ENCODE data around the gene PPP1R14C.

The PPP1R14C gene

DNA sequence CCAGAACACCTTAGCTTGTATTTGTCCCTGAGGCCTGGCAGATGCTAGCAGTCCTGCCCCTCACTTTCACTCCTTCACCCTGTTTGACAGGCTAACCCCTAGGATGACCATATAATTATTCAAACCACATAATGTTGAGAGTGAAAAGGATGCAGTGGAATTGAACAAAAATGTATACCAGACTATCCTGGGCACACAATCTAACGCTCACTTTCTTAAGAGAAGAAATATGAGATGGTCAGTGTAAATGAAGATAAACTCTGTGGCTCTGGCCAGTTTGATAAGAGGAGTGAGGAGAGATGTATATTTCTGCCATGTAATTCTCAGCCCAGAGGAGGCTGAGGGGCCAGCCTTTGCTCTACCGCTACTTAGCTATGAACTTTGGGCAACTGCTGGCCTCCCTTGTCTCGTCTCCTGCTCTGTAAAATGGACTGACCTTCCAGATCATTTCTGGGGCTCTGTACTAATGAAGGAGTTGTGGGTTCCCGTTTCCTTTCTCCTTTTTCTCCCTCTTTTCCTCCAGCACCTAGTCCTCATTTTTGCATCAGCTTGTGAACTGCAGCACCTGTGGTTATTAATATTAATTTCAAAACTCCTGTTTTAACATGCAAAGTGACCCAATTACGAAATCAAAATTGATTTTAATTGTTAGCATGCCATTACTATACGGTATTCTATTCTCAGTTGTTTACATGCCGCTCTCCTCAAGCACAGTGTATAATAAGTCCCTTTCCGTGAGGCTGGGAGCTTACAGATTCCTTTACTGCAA, 133.5 kb downstream of the PPP1R14C start:
- peak overlapping the region in 3 of 21 experiments; percentile 6 to 25 (median 24) for H3K27ac ChIP-seq
- H3K4me3 ChIP-seq = no peak overlapping the region

DNA sequence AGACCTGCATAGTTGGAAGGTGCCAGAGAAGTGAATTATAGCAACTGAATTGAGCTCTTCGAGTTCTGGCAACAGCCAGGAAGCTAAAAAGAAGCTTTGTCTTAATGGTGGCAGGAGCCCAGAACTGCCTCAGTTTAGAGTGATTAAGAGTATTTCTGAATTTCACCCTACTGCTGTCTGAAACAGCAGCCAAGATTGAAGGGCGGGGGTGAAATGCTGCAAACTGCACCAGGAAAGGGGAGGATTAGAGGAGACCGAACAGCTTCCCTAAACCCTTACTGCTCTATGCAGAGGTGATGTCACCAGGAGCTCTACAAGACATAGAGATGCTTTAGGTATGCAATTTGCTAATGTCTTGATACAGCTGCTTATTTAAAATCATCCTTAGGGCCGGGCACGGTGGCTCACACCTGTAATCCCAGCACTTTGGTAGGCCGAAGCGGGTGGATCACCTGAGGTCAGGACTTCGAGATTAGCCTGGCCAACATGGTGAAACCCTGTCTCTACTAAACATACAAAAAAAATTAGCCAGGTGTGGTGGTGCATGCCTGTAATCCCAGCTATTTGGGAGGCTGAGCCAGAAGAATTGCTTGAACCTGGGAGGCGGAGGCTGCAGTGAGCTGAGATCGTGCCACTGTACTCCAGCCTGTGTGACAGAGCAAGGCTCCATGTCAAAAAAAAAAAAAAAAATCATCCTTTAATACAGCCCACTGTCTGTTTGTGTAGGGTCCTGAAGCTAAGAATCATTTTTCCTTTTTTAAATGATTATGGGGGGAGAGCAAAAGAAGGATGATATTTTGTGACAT, 134.3 kb downstream of the PPP1R14C start:
- no peak overlapping the region for H3K4me3 ChIP-seq
- H3K27ac ChIP-seq = peak overlapping the region in 1 of 21 experiments; percentile 24

DNA sequence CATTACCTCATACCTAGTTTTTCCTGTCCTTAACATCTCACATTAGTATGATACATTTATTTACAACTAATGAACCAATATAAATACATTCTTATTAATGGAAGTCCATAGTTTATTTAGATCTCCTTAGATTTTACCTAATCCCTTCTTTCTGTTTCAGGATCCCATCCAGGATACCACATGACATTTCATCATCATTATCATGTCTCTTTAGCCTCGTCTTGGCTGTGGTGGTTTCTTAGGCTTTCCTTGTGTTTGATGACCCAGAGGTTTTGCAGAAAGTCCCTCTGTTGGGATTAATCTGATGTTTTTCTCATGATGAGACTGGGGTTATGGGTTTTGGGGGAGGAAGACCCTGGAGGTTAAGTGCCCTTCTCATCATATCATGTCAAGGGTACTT, 136.7 kb downstream of the PPP1R14C start:
- no peak overlapping the region for H3K27ac ChIP-seq
- no peak overlapping the region for H3K4me3 ChIP-seq

DNA sequence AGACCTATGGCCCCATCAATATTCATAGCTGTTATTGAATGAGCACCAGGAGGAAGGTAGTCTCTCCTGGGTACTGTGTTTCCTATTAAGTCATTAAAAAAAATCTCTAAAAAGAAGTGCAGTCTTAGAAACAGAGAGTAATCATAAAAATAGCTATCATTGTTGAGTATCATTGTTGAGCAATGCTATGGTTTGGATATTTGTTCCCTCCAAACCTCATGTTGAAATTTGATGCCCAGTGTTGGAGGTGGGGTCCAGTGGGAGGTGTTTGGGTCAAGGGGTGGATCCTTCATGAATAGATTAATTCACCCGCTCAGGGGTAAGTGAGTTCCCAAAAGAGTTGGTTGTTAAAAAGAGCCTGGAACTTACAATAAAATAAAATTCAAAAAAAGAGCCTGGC, 137.9 kb downstream of the PPP1R14C start:
- no peak overlapping the region for H3K4me3 ChIP-seq
- H3K27ac ChIP-seq = no peak overlapping the region

DNA sequence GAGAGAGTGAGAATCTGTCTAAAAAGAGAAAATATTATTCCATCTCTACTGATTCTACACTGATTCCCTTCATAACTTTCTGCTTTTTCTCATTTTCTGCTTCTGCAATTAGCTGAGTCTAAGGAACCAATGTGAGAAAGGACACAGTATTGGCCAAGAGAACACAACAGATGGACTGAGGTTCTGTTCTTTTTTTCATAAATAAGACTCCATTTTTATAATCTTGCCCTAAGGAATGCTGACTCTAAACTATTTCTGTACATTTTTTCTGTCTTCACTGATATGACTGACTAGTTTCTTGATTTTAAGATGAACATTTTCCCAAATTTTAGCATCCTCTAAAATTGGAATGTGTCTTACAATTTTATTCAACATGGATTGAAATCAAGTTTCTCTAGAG, 138.9 kb downstream of the PPP1R14C start:
- H3K4me3 ChIP-seq = no peak overlapping the region
- no peak overlapping the region for H3K27ac ChIP-seq

DNA sequence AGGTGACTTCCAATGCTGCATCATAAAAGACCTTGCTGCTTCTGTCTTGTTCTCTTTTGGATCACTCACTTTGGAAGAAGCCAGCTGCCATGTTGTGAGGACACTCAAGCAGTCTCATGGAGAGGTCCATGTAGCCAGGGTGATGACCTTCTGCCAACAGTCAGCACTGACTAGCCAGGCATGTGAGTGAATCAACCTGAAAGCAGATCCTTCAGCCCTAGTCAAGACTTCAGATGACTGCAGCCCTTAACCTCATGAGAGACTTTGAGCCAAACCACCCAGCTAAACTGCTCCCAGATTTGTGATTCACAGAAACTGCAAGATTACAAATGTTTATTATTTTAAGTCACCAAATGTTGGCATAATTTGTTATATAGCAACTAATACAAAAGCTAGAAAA, 140.0 kb downstream of the PPP1R14C start:
- no peak overlapping the region for H3K27ac ChIP-seq

DNA sequence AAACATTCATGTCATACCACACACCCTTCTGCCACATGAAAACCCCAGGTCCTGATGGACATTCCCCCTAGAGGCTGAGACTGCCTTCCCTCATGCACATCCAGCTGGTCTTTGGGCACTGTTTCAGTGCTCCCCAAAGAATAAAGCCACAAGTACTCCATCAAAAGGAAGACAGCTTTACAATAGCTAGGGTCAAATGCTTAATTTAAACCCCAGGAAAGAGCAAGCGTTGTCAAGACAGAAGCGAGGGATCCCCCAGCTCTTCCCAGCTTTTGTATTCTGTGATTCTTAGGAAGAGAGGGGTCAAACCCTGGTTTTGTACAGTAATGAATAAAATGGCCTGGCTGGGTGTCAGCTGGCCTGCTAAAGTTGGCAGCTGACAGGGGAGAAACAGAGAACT, 143.6 kb downstream of the PPP1R14C start:
- H3K27ac ChIP-seq = no peak overlapping the region

More for the DNA sequence above, 140.0 kb downstream of the PPP1R14C start:
- no peak overlapping the region for H3K4me3 ChIP-seq

DNA sequence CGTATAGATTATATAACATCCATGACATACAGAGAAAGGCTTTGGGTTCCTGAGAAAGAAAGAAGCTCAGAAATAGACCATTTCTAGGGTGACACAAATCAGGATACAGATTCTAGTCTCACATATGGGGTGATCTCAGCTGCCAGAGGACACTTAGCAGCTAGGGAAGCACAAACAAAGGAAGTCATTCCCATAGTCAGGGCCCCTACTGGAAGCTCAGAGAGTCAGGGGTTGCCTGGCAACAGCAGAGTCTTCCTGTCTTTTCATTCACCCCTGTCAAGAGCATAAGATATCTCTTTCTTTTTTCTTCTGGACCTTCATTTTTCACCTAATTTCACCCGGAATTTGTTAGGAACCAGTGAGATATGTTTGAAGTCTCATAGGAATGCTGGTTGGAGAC, 144.1 kb downstream of the PPP1R14C start:
- Histone ChIP-seq H3K4me3 (no peak overlapping the region), H3K27ac (no peak overlapping the region)

More for the DNA sequence above, 143.6 kb downstream of the PPP1R14C start:
- no peak overlapping the region for H3K4me3 ChIP-seq

DNA sequence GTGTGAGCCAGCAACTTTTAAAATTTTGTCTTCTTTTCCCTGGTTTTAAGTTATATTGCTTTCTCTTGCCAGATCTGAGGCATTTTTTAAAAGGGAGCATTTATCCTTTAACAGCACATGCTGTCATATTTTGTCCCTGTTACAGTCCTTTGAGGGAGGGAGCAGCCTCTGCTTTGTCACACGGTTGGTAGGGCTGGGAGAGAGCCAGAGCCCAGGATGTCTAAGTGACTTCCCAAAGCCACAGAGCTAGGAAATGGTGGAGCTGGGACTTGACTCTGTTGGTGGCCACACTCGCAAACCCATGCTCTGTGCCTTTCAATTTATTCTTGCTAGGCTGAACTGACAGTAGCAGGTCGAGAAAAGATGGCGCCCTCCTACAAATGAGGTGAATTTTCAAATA, 145.6 kb downstream of the PPP1R14C start:
- Histone ChIP-seq H3K4me3 (no peak overlapping the region), H3K27ac (no peak overlapping the region)

DNA sequence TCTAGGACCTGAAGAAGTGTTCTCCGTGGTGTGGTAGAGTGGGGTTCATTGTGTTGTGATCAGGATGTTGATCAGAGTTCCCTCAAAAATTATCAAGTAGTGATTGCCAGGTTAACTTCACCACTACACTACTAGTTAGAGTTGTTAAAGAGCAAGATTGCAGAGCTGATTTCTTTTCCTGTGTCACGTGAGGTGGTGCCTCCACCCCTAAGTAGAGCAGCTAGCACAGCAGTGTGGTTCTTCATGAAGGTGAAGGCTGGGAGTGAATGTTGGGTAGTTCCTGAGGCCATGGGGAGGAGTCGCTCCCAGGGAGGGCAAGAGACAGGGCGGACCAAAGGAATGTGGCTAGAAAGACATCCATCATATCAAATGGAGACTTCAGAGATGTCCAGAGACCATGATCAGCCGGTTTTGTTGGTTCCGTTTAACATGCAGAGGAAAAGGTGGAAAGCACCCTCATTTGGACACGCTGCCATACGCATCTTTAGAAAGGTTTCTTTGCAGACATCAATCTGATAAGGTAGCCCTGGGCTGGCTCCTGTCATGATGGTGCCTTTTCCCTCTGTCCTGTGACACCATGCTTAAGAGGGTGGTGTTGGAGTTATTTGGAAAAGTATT, 146.7 kb downstream of the PPP1R14C start:
- Histone ChIP-seq H3K4me3 (no peak overlapping the region), H3K27ac (peak overlapping the region in 7 of 21 experiments; percentile 4 to 61 (median 15))

DNA sequence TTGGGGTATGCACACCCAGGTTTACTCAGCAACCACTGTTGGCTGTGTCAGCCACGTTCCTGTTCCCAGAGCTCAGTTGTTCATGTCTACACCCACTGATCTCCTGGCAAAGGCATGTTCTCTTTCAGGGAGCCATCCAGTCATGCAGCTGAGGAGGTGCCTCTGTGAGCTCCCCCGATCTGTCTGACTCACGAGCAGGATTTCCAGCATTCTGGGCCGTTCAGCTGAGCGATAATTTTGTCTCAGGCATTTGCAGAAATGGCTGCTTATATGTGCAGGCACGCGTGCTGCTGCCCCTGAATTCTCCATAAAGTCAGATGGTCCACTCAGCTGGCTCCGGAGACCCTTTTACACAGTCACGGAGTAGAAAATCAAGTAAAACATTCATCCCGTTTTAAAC, 147.6 kb downstream of the PPP1R14C start:
- H3K4me3 ChIP-seq = no peak overlapping the region
- H3K27ac ChIP-seq = peak overlapping the region in 9 of 21 experiments; percentile 4 to 61 (median 27)

DNA sequence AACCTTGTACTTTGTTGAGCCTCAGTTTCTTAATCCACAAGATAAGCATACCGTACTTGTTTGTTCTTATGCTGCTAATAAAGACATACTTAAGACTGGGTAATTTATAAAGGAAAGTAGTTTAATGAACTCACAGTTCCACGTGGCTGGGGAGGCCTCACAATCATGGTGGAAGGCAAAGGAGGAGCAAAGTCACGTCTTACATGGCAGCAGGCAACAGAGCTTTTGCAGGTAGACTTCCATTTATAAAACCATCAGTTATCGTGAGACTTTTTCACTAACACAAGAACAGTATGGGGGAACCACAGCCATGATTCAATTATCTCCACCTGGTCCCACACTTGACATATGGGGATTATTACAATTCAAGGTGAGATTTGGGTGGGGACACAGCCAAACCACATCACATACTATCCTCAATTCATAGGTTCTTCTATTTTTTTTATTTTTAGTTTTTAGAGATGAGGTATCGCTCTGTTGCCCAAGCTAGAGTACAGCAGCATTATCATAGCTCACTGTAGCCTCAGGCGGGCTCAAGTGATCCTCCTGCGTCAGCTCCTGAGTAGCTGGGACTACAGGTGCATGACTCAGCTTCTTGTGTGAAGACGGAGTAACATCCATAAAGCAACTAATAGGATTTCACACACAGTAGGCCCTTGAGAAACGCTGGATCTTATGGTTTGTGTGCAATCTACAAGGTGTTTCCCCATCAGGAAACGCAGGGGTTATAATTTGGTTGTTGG, 149.3 kb downstream of the PPP1R14C start:
- no peak overlapping the region for H3K4me3 ChIP-seq
- peak overlapping the region in 2 of 21 experiments; percentile 18 to 31 for H3K27ac ChIP-seq

DNA sequence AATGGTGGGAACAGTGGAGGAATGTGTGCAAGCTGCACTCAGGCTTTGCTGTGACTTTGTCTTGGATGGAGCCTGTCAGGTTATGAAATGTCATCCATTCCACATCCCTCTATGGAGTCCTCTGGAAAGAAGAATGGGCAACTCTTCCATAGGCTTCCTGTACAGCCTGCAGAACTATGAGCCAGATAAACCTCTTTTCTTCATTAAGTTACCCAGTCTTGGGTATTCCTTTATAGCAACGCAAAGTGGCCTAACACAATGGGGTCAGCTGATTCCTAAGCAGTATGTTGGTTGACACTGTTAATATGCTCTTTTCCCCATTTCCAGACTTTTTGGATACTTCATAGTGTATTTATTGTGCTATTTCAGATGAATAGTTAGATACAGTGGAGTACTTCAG, 150.2 kb downstream of the PPP1R14C start:
- H3K4me3 ChIP-seq = no peak overlapping the region
- peak overlapping the region in 2 of 21 experiments; percentile 16 to 31 for H3K27ac ChIP-seq

DNA sequence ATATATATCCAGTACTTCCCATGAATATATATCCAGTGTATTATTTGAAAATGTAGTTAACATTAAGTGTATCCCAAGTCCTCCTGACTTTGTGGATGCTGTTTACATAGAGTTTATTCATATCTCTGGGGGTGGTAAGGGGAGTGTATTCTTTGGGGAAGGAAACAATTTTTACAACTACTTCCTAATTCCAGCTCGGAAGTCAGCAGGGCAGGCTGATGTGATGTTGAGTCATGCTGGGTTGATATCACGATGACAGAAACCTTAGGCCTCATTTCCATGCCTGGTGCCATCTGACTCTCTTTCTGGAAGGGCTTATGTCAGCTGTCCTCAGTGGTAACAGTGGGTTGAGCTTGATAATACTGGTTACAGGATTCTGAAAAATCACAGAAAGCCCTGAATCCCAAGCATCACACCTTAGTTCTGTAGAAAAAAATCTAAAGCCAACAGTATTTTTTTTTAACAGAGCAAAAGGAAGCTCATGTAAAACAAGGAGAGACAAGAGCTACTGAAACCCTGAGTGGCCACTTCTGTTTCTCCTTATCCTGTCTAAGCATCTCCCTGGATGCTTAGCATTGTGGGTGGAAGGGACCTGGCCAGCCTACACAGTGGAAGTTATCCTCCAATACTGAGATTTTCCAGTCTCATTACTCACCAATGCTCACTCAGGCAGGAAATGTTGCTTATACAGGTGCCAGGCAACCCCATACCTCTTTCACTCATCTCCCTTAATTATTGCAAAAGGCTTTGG, 150.8 kb downstream of the PPP1R14C start:
- no peak overlapping the region for H3K4me3 ChIP-seq
- H3K27ac ChIP-seq = peak overlapping the region in 7 of 21 experiments; percentile 2 to 44 (median 31)

DNA sequence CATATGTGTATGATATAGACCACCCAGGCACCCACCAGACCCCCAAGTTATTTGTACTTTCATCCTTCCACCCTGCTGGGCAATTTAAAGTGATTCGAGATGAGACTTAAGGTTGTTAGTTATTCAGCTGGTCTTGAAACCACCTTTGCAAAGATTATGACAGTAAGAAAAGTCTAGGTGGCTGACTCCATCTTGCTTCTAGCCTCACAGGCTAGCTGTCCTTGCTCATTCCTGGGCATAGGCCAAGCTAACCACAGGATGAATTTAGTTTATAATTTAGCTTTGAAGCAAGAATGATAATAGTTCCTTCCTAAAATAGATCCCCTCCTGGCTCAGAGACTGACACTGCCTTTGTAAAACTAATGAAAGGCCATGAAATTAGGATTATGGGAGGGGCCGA, 154.0 kb downstream of the PPP1R14C start:
- Histone ChIP-seq H3K4me3 (no peak overlapping the region), H3K27ac (peak overlapping the region in 3 of 21 experiments; percentile 14 to 48 (median 41))

DNA sequence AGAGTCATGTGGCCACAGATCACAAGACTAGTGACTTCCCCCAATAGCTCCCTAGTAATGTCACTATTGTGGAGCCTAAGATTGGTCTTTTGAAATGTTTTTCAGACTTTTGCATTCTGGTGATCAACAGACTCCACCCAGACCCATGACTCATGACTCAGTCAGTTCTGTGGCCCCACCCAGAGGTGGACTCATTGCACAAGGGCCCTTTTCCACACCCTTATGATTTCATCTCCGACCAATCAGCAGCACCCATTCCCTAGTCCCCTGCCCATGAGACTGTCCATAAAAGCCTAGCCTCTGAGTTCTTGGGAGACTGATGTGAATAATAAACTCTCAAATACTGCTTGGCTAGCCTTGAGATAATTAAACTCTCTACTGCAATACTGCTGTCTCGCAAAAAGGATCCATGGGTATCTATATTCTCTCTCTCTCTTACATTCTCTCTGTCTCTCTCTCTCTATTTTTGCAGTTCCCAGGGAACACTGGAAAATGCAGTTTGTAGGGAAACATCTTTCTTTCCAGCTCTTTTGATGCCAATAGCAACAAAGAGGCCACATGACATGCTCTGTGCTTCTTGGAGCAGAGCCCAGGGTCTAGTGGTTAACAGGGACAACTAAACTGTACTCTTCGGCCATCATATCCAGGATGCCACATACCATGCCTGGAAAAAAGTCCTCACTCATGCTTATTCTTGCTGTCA, 154.6 kb downstream of the PPP1R14C start:
- H3K27ac ChIP-seq = peak overlapping the region in 5 of 21 experiments; percentile 5 to 48 (median 14)
- H3K4me3 ChIP-seq = no peak overlapping the region

DNA sequence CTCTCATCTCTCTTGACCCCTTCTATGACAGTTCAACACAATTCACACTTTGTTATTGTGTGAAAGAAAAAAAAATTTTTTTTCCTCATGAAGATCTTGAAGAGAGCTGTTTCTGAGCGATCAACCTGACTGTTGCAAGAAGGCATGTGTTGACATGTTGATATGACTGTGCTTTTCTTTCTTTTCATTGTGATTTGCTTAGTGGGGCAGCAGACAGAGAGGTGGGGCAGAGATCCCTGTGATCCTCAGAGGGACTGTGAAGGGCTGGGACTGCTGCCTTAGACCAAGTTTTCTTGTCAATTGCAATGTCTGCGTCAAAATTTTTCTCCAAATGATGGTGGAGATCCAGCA, 155.2 kb downstream of the PPP1R14C start:
- Histone ChIP-seq H3K27ac (peak overlapping the region in 2 of 21 experiments; percentile 11 to 43), H3K4me3 (no peak overlapping the region)

DNA sequence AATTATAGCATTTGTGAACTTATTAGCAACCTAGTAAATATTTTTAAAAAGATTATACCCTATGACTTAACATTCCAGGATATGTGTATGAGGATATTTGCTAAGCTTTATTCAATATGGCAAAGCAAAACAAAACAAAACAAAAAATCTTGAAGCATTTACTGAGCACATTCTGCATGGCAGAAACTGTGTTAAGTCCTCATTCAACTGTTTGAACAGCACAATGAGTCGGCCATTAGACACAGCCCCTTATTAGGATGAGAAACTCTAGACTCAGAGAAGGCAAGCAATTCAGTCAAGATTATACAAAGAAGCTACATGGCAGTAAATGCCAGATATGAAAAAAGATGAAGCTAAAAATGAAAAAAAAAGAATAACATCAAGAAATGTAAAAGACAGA, 155.8 kb downstream of the PPP1R14C start:
- Histone ChIP-seq H3K4me3 (no peak overlapping the region), H3K27ac (peak overlapping the region in 1 of 21 experiments; percentile 43)
